A549 (cell line): Measurements from ENCODE around the gene TOP3B. TPM values are rescaled to one million over a fixed set of nuclear protein-coding genes. Genes with fewer than 3 reads are reported as not detected.

Source experiments
- ATAC-seq, 2 experiments: fragments of 200-7000 bp in 1 of 2; fragments of >200 bp in 1 of 2; cut with Nextera tagmentation in 1 of 2; cut with Tn5 transposase in 1 of 2; 3 replicates each; pipeline versions ENCODE4 v1.8.0 to v1.9.1; 2018 to 2020; ENCODE audit warnings: mild to moderate bottlenecking in 1 of 2, moderate library complexity in 1 of 2
- CTCF ChIA-PET: fragments of 300-600 bp; sonication (Branson Sonifier 250); formaldehyde crosslinking; extraction: SDS; loops from one replicate; lab custom pipeline; 2021; ENCODE audit warnings: antibody characterized with exemption, inconsistent platforms; lab: Yijun Ruan, JAX
- POLR2A ChIA-PET: fragments of 350-600 bp; formaldehyde crosslinking; extraction: SDS; loops from one replicate; lab custom pipeline; 2021; ENCODE audit warnings: antibody characterized with exemption, inconsistent platforms; lab: Yijun Ruan, JAX
- DNase-seq, 2 experiments: peaks; one replicate each; pipeline versions ENCODE4 v3.0.0 to v3.0.0-alpha.2; 2011 to 2016; ENCODE audit warnings: low read depth in 1 of 2, low spot score in 1 of 2
- FAIRE-seq: peaks from 2 replicates; lab custom pipeline; 2011; peaks lifted over from hg19 to GRCh38; lab: Jason Lieb, UNC
- H3K27ac ChIP-seq, 2 experiments: fragments of >200 bp; sonication (Bioruptor Twin); formaldehyde crosslinking; 3 replicates each; pipeline ENCODE4 v1.5.1; 2016 to 2017
- H3K4me1 ChIP-seq: fragments of >200 bp; sonication (Bioruptor Twin); formaldehyde crosslinking; 3 replicates; pipeline ENCODE4 v1.6.1; 2016
- H3K4me2 ChIP-seq: fragments of >200 bp; sonication (Bioruptor Twin); formaldehyde crosslinking; 3 replicates; pipeline ENCODE4 v1.6.1; 2016
- H3K4me3 ChIP-seq: fragments of >200 bp; sonication (Bioruptor Twin); formaldehyde crosslinking; 3 replicates; pipeline ENCODE4 v1.5.1; 2016
- H3K9me3 ChIP-seq: fragments of >200 bp; sonication (Bioruptor Twin); formaldehyde crosslinking; 3 replicates; pipeline ENCODE4 v1.6.1; 2016
- BHLHE40 ChIP-seq: IDR thresholded peaks from 2 replicates; pipeline ENCODE4 v1.6.1; 2012; ENCODE audit warnings: low read depth, low read length, inconsistent platforms
- EP300 ChIP-seq, 2 experiments: fragments of >200 bp; sonication (Bioruptor Twin); formaldehyde crosslinking; IDR thresholded peaks; 2 replicates in 1 of 2; 3 replicates in 1 of 2; pipeline ENCODE4 v1.6.1; 2016 to 2017
- FOSB ChIP-seq: fragments of 250-450 bp; sonication (Bioruptor Pico); IDR thresholded peaks from 2 replicates; pipeline ENCODE4 v1.5.0; 2020; ENCODE audit warnings: mild to moderate bottlenecking, moderate library complexity
- FOSL2 ChIP-seq, 2 experiments: fragments of 450-650 bp in 1 of 2; fragments of >200 bp in 1 of 2; sonication (Bioruptor Twin) in 1 of 2; formaldehyde crosslinking; IDR thresholded peaks; 2 replicates each; pipeline versions ENCODE4 v1.5.0 to v1.6.1; 2016 to 2020; ENCODE audit warnings: mild to moderate bottlenecking in 1 of 2, moderate library complexity in 1 of 2
- FOXS1 ChIP-seq: fragments of 250-450 bp; sonication (Bioruptor Pico); IDR thresholded peaks from 2 replicates; pipeline ENCODE4 v1.5.0; 2020; ENCODE audit warnings: mild to moderate bottlenecking, moderate library complexity
- HDAC2 ChIP-seq: fragments of 200-600 bp; sonication (generic); IDR thresholded peaks from 2 replicates; pipeline ENCODE4 v1.6.1; 2016
- JUN ChIP-seq, 2 experiments: fragments of >200 bp; sonication (Bioruptor Twin); formaldehyde crosslinking; IDR thresholded peaks; 2 replicates in 1 of 2; 3 replicates in 1 of 2; pipeline ENCODE4 v1.6.1; 2016 to 2017
- KDM5A ChIP-seq: fragments of 200-600 bp; sonication (generic); IDR thresholded peaks from 2 replicates; pipeline ENCODE4 v1.6.1; 2016; ENCODE audit warnings: antibody characterized with exemption, mild to moderate bottlenecking
- MAFK ChIP-seq: fragments of 450-650 bp; IDR thresholded peaks from 2 replicates; pipeline ENCODE4 v1.6.1; 2014; ENCODE audit not compliant: partially characterized antibody
- MAX ChIP-seq: IDR thresholded peaks from 2 replicates; pipeline ENCODE4 v1.6.1; 2012
- NFE2L2 ChIP-seq: fragments of 150-350 bp; conservative IDR thresholded peaks from 2 replicates; pipeline ENCODE4 v1.6.1; 2014; ENCODE audit warnings: low read length
- PHF8 ChIP-seq: fragments of 200-600 bp; sonication (generic); IDR thresholded peaks from 2 replicates; pipeline ENCODE4 v1.6.1; 2016; ENCODE audit warnings: low read depth, mild to moderate bottlenecking, antibody characterized with exemption, moderate library complexity, borderline replicate concordance
- REST ChIP-seq: fragments of 200-600 bp; sonication (generic); IDR thresholded peaks from 2 replicates; pipeline ENCODE4 v1.6.1; 2016; ENCODE audit warnings: antibody characterized with exemption, mild to moderate bottlenecking, moderate library complexity
- RNF2 ChIP-seq: fragments of 200-600 bp; sonication (generic); IDR thresholded peaks from 2 replicates; pipeline ENCODE4 v1.6.1; 2016; ENCODE audit warnings: low read depth, mild to moderate bottlenecking, antibody characterized with exemption, moderate library complexity, borderline replicate concordance
- USF2 ChIP-seq: fragments of 450-650 bp; IDR thresholded peaks from 2 replicates; pipeline ENCODE4 v1.6.1; 2014; ENCODE audit warnings: antibody characterized with exemption
- ZC3H11A ChIP-seq: fragments of 450-650 bp; IDR thresholded peaks from 2 replicates; pipeline ENCODE4 v1.6.1; 2014; ENCODE audit warnings: antibody characterized with exemption, mild to moderate bottlenecking
- ZNF302 ChIP-seq: fragments of 250-450 bp; sonication (Bioruptor Pico); IDR thresholded peaks from 2 replicates; pipeline ENCODE4 v1.9.0; 2021; ENCODE audit warnings: inconsistent platforms, mild to moderate bottlenecking, moderate library complexity
- WGBS: methylation state at CpG from one replicate; pipeline ENCODE4 v1.1.6; 2017; ENCODE audit errors: missing lambda C conversion rate; 5-methylcytosine and 5-hydroxymethylcytosine counted together
- polyA plus RNA-seq, 4 experiments: library from polyadenylated mRNA; depleted of rRNA in 3 of 4; stranded (reverse); fragments of >200 nt; fragmentation: RNase III in 1 of 4; extraction: RNeasy Plus Mini Kit Qiagen cat#74134 plus additional on column Dnase treatment in 1 of 4; gene quantifications; 2 replicates in 3 of 4; 3 replicates in 1 of 4; pipeline ENCODE4 v1.2.3, GENCODE V29; 2011 to 2017

TOP3B gene
- polyA plus RNA-seq, 2 of the 4 experiments (the other 2 are of a cell fraction) = 11.5 to 19.8 TPM

- POLR2A ChIA-PET = interaction anchor here (1.3 kb wide), 1 partner anchor 72 kb away, joined by 4 read pairs; the partner anchor contains the start of gene MAPK1
- Histone ChIP-seq H3K27ac (no peak overlapping the region), H3K9me3 (no peaks in the 10 kb centered on the region), H3K4me1 (peaks cover 27% of the 10 kb centered on the region), H3K4me2 (no peak overlapping the region), H3K4me3 (no peak overlapping the region)
- 96% methylated on average over 6 of the region's 10 CpGs for WGBS
- no peak for DNase-seq
- TF ChIP-seq MAX = no peak
- no peak for TF ChIP-seq FOSB (CRISPR knock-in tag)
- no peak for TF ChIP-seq FOXS1 (CRISPR knock-in tag)
- no peak for TF ChIP-seq NFE2L2
- TF ChIP-seq RNF2 = no peak
- TF ChIP-seq MAFK = no peak
- TF ChIP-seq REST = no peak
- no peak for TF ChIP-seq EP300 (IDR thresholded peaks at IDR 0.05)
- no peak for TF ChIP-seq PHF8
- no peak for TF ChIP-seq FOSL2 (IDR thresholded peaks at IDR 0.05)
- no peak for TF ChIP-seq FOSL2 (CRISPR knock-in tag; IDR thresholded peaks at IDR 0.05)
- TF ChIP-seq USF2 = no peak
- TF ChIP-seq ZNF302 (CRISPR knock-in tag) = no peak
- no peak for TF ChIP-seq KDM5A
- no peak for TF ChIP-seq HDAC2
- no peak for TF ChIP-seq ZC3H11A
- ATAC-seq = no peak
- CTCF ChIA-PET = interaction anchor here (1.0 to 6.5 kb wide), 25 partner anchors 9 to 235 kb away, joined by 3 to 65 read pairs (median 5); partner anchors contain the start of gene PPM1F
- FAIRE-seq = no peak
Observed at GRCh38 chr22:21939461-21939913, 43.1 kb downstream of the TOP3B start.

- 57% methylated on average over 4 of the region's 11 CpGs for WGBS
- POLR2A ChIA-PET = interaction anchor here (0.6 to 1.3 kb wide), 2 partner anchors 71 to 81 kb away, joined by 4 read pairs; partner anchors contain the start of gene MAPK1
- ATAC-seq (peak; percentile 13 to 27; a peak in 5 of 6 replicates), DNase-seq (no peak), FAIRE-seq (no peak)
- peak overlapping the region; percentile 98 to 100; a peak in 5 of 6 replicates for H3K27ac ChIP-seq
- peaks cover 27% of the 10 kb centered on the region for H3K4me1 ChIP-seq
- H3K9me3 ChIP-seq = no peaks in the 10 kb centered on the region
- H3K4me3 ChIP-seq = peak overlapping the region; percentile 77; the same call in 2 of the 3 replicates
- TF ChIP-seq BHLHE40 = no peak
- TF ChIP-seq JUN (IDR thresholded peaks at IDR 0.05) = no peak
- TF ChIP-seq ZC3H11A = no peak
- CTCF ChIA-PET = interaction anchor here (0.5 to 6.5 kb wide), 32 partner anchors 9 to 234 kb away, joined by 3 to 65 read pairs (median 4); partner anchors contain the start of gene PPM1F
- H3K4me2 ChIP-seq = peak overlapping the region; percentile 85
Observed at GRCh38 chr22:21938906-21939305, 43.7 kb downstream of the TOP3B start.
